Retinal pigment epithelial cell (primary cell): ENCODE results near the gene PLD3.

Experiments
- DNase-seq: peaks from one replicate; pipeline ENCODE4 v3.0.0-alpha.2; 2010; ENCODE audit warnings: low read depth
- H3K4me3 ChIP-seq: 2 replicates; pipeline ENCODE4 v1.5.1; 2011; ENCODE audit warnings: mild to moderate bottlenecking, low read length, control low read depth, moderate library complexity
- TF ChIP-seq, protein P1 (sequence below): conservative IDR thresholded peaks from 2 replicates; pipeline ENCODE4 v1.5.1; 2011; ENCODE audit warnings: low read depth, low read length, control low read depth, inconsistent platforms

The PLD3 gene

GRCh38 chr19:40312533-40312932 is 36.0 kb upstream of the PLD3 start:
- DNase-seq, result no peak
- TF ChIP-seq, protein P1, sequence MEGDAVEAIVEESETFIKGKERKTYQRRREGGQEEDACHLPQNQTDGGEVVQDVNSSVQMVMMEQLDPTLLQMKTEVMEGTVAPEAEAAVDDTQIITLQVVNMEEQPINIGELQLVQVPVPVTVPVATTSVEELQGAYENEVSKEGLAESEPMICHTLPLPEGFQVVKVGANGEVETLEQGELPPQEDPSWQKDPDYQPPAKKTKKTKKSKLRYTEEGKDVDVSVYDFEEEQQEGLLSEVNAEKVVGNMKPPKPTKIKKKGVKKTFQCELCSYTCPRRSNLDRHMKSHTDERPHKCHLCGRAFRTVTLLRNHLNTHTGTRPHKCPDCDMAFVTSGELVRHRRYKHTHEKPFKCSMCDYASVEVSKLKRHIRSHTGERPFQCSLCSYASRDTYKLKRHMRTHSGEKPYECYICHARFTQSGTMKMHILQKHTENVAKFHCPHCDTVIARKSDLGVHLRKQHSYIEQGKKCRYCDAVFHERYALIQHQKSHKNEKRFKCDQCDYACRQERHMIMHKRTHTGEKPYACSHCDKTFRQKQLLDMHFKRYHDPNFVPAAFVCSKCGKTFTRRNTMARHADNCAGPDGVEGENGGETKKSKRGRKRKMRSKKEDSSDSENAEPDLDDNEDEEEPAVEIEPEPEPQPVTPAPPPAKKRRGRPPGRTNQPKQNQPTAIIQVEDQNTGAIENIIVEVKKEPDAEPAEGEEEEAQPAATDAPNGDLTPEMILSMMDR, result no peak
- H3K4me3 ChIP-seq, result no peak overlapping the region

- TF ChIP-seq, protein P1, result no peak
- H3K4me3 ChIP-seq, result no peak overlapping the region
- DNase-seq, result no peak
These were observed 35.1 kb upstream of the PLD3 start for GRCh38 chr19:40313229-40313983.

GRCh38 chr19:40314656-40315055 is 33.8 kb upstream of the PLD3 start:
- no peak for DNase-seq
- TF ChIP-seq, protein P1, result no peak
- no peak overlapping the region for H3K4me3 ChIP-seq

DNA sequence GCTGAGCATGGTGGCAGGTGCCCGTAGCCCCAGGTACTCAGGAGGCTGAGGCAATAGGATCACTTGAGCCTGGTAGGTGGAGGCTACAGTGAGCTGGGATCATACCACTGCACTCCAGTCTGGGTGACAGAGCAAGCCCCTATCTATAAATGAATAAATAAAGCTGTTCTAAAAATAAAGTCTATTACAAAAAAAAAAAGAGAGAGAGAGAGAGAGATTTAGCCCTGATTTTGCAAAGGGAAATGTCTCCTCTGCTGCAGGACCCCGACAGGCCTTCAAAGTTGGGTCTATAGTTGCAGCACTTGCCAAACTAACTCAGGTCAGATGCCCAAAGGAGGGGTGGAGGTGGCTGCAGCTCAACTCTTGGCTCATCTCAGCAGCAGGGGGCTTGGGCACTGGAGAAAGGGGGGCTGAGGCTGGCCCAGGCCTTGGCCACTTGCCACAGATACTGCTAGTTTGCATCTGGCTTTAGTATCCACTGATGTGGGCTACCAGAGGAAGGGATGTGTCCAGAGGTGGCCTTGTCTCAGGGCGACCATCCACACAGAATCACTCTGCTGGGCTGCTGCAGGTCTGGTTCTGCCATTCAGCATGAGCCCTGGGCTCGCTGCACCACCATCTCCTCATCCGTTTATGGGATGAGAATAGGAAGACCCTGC is 32.6 kb upstream of the PLD3 start:
- TF ChIP-seq, protein P1, result no peak
- DNase-seq, result no peak
- no peak overlapping the region for H3K4me3 ChIP-seq

GRCh38 chr19:40317338-40317737 is 31.2 kb upstream of the PLD3 start:
- TF ChIP-seq, protein P1, result no peak
- no peak for DNase-seq
- H3K4me3 ChIP-seq, result no peak overlapping the region

DNA sequence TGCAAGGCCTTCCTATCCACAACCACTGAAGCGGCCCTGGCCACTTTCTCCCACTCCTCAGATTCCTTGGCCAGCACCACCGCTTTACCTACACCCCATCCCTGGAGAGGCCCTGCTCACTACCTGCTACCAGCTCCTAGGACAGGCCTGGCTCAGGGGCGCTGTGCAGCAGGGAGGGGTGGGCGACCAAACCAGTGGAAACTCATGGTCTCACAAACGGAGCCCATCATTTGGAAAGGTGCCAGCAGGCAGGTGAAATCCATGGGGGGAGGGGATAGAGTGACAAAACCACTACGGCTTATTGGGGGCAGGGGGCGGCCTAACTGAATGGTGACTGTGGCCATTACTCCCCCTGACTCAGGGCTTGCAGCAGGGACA is 27.9 kb upstream of the PLD3 start:
- DNase-seq, result no peak
- H3K4me3 ChIP-seq, result no peak overlapping the region
- TF ChIP-seq, protein P1, result no peak

DNA sequence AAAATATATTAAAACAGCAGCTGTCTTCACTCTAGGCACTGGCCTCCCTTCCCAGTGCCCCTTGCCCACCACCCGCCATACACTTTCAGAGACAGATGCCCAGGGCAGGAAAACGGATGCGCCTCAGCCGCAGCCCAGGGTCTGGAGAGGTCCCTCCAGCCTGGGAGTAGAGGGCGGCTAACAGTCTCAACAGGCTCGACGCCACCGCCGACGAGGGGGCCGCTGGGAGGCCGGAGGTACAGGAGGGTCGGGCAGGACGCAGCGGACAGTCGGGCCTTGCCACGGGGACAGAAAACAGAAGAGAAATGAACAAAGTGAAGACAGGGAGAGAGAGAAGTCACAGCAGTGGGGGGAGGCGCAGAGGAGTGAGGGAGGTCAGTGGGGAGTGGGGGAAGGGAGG is 27.4 kb upstream of the PLD3 start:
- TF ChIP-seq, protein P1, result no peak
- DNase-seq, result no peak
- no peak overlapping the region for H3K4me3 ChIP-seq
